Gastrocnemius medialis (tissue), 4 donors: ENCODE data around the gene ASTN2. TPM values are rescaled to one million over a fixed set of nuclear protein-coding genes. Genes with fewer than 3 reads are reported as not detected.

ENCODE experiments used
- ATAC-seq, 2 donors: fragments of 150-250 bp; one replicate each; pipeline ENCODE4 v1.9.1; 2016
- DNase-seq, 2 donors: peaks; one replicate each; pipeline ENCODE4 v3.0.0-alpha.2; 2019
- H3K27ac ChIP-seq, 4 donors: fragments of 200-600 bp; sonication (generic); 1 replicate in 1 of 4; 2 replicates in 3 of 4; pipeline ENCODE4 v1.5.1; 2016 to 2018; ENCODE audit warnings: mild to moderate bottlenecking in 2 of 4, moderate library complexity in 1 of 4
- H3K27me3 ChIP-seq, 3 donors: fragments of 200-600 bp; sonication (generic) in 2 of 3; 1 replicate in 1 of 3; 2 replicates in 2 of 3; pipeline versions ENCODE4 v1.5.1 to v1.6.0; 2016 to 2019; ENCODE audit warnings: mild to moderate bottlenecking in 1 of 3, moderate library complexity in 1 of 3
- H3K36me3 ChIP-seq, 2 donors: fragments of 200-600 bp; sonication (generic) in 1 of 2; one replicate each; pipeline ENCODE4 v1.5.1; 2017 to 2018
- H3K4me1 ChIP-seq, 2 donors: fragments of 200-600 bp; sonication (generic) in 1 of 2; one replicate each; pipeline ENCODE4 v1.5.1; 2016 to 2017; ENCODE audit warnings: mild to moderate bottlenecking in 2 of 2
- H3K4me3 ChIP-seq, 4 donors: fragments of 200-600 bp; sonication (generic) in 3 of 4; 1 replicate in 1 of 4; 2 replicates in 3 of 4; pipeline ENCODE4 v1.5.1; 2016 to 2019; ENCODE audit warnings: mild to moderate bottlenecking in 2 of 4
- H3K9me3 ChIP-seq, 3 donors: fragments of 200-600 bp; sonication (generic) in 2 of 3; 1 replicate in 1 of 3; 2 replicates in 2 of 3; pipeline ENCODE4 v1.5.1; 2016 to 2019
- CTCF ChIP-seq, 5 experiments: fragments of 450-650 bp in 3 of 5; fragments of 200-600 bp in 2 of 5; sonication (generic) in 2 of 5; IDR thresholded peaks in 4 of 5; conservative IDR thresholded peaks in 1 of 5; 1 replicate in 4 of 5; 2 replicates in 1 of 5; pipeline ENCODE4 v1.5.1; 2016 to 2019; ENCODE audit warnings: antibody characterized with exemption in 5 of 5, mild to moderate bottlenecking in 3 of 5, moderate library complexity in 3 of 5
- POLR2A ChIP-seq, 2 donors: fragments of 450-650 bp; IDR thresholded peaks; one replicate each; pipeline ENCODE4 v1.6.1; 2017; ENCODE audit warnings: antibody characterized with exemption in 2 of 2, mild to moderate bottlenecking in 2 of 2, moderate library complexity in 2 of 2
- in situ Hi-C, 4 donors: fragments of 200-750 bp; cut with MboI; loops; one replicate each; pipeline versions ENCODE4 v1.15.0 to v1.8.0; 2017; ENCODE audit warnings: low sequenced_read_pairs in 4 of 4
- intact Hi-C: fragments of 100-400 bp; cut with DNase I; formaldehyde crosslinking; loops from one replicate; pipeline ENCODE4 v1.15.1; 2023; ENCODE audit warnings: low total_unique reads
- total RNA-seq, 4 donors: library from RNA; depleted of rRNA; stranded (reverse); fragments of >200 nt; gene quantifications; one replicate each; pipeline versions ENCODE4 v1.1.0 to v1.2.3, GENCODE V29; 2016

Gene ASTN2
- total RNA-seq, 4 donors from 2014 or later = 2.5 to 4.6 (median 3.7) TPM

GRCh38 chr9:117400171-117400570, 14.7 kb downstream of the ASTN2 start:
- H3K4me1 ChIP-seq = peaks cover 0 to 3% of the 10 kb centered on the region in 2 donors
- ATAC-seq = no peak
- no peaks in the 10 kb centered on the region for H3K36me3 ChIP-seq
- peaks cover 0 to 3% (median 0%) of the 10 kb centered on the region in 3 donors for H3K27me3 ChIP-seq
- no peaks in the 10 kb centered on the region for H3K9me3 ChIP-seq
- in situ Hi-C loops = no loop called here
- TF ChIP-seq POLR2A (IDR thresholded peaks at IDR 0.05) (no peak), CTCF (IDR thresholded peaks at IDR 0.05 in 4 of 5, conservative IDR thresholded peaks at IDR 0.05 in 1 of 5) (no peak)
- intact Hi-C loops = no loop called here
- no peak for DNase-seq
- H3K27ac ChIP-seq = no peak overlapping the region
- H3K4me3 ChIP-seq = no peak overlapping the region

GRCh38 chr9:117395151-117395650, 19.7 kb downstream of the ASTN2 start:
- H3K4me1 ChIP-seq = no peaks in the 10 kb centered on the region
- no peak overlapping the region for H3K4me3 ChIP-seq
- H3K36me3 ChIP-seq = no peaks in the 10 kb centered on the region
- intact Hi-C loops = no loop called here
- H3K27ac ChIP-seq = no peak overlapping the region
- ATAC-seq (no peak), DNase-seq (no peak)
- H3K27me3 ChIP-seq = no peaks in the 10 kb centered on the region
- in situ Hi-C loops = no loop called here
- no peaks in the 10 kb centered on the region for H3K9me3 ChIP-seq
- TF ChIP-seq CTCF (IDR thresholded peaks at IDR 0.05 in 4 of 5, conservative IDR thresholded peaks at IDR 0.05 in 1 of 5) = no peak
- no peak for TF ChIP-seq POLR2A (IDR thresholded peaks at IDR 0.05)

- no peaks in the 10 kb centered on the region for H3K27me3 ChIP-seq
- TF ChIP-seq POLR2A (IDR thresholded peaks at IDR 0.05) (no peak), CTCF (IDR thresholded peaks at IDR 0.05 in 4 of 5, conservative IDR thresholded peaks at IDR 0.05 in 1 of 5) (no peak)
- H3K4me1 ChIP-seq = no peaks in the 10 kb centered on the region
- H3K4me3 ChIP-seq = no peak overlapping the region
- no peak for ATAC-seq
- no peaks in the 10 kb centered on the region for H3K36me3 ChIP-seq
- no peak for DNase-seq
- intact Hi-C loops = no loop called here
- in situ Hi-C loops = no loop called here
- H3K27ac ChIP-seq = no peak overlapping the region
- H3K9me3 ChIP-seq = no peaks in the 10 kb centered on the region
Measured at GRCh38 chr9:117394655-117395054, 20.2 kb downstream of the ASTN2 start.

GRCh38 chr9:117392992-117393391, 21.9 kb downstream of the ASTN2 start:
- no peaks in the 10 kb centered on the region for H3K4me1 ChIP-seq
- intact Hi-C loops (no loop called here), in situ Hi-C loops (no loop called here)
- H3K27ac ChIP-seq = no peak overlapping the region
- DNase-seq (no peak), ATAC-seq (no peak)
- H3K4me3 ChIP-seq = no peak overlapping the region
- no peaks in the 10 kb centered on the region for H3K9me3 ChIP-seq
- H3K27me3 ChIP-seq = no peaks in the 10 kb centered on the region
- no peaks in the 10 kb centered on the region for H3K36me3 ChIP-seq
- TF ChIP-seq POLR2A (IDR thresholded peaks at IDR 0.05) (no peak), CTCF (IDR thresholded peaks at IDR 0.05 in 4 of 5, conservative IDR thresholded peaks at IDR 0.05 in 1 of 5) (no peak)

GRCh38 chr9:117387422-117387821, 27.4 kb downstream of the ASTN2 start:
- intact Hi-C loops = no loop called here
- H3K9me3 ChIP-seq = no peaks in the 10 kb centered on the region
- no peak overlapping the region for H3K27ac ChIP-seq
- in situ Hi-C loops = no loop called here
- no peaks in the 10 kb centered on the region for H3K4me1 ChIP-seq
- DNase-seq = no peak
- no peak overlapping the region for H3K4me3 ChIP-seq
- no peak for ATAC-seq
- H3K36me3 ChIP-seq = no peaks in the 10 kb centered on the region
- TF ChIP-seq POLR2A (IDR thresholded peaks at IDR 0.05) (no peak), CTCF (IDR thresholded peaks at IDR 0.05 in 4 of 5, conservative IDR thresholded peaks at IDR 0.05 in 1 of 5) (no peak)
- H3K27me3 ChIP-seq = no peaks in the 10 kb centered on the region
